DOHH2 (cell line): ENCODE measurements around the gene DNAH10.

Experiments
- EZH2phosphoT487 ChIP-seq: fragments of 200-600 bp; sonication (generic); IDR thresholded peaks from 2 replicates; pipeline ENCODE4 v1.6.1; 2017; ENCODE audit warnings: borderline replicate concordance, mild to moderate bottlenecking, antibody characterized with exemption, low read length, moderate library complexity, mixed read lengths
- TF ChIP-seq, protein P1 (sequence below): fragments of 200-600 bp; sonication (generic); IDR thresholded peaks from one replicate; pipeline ENCODE4 v1.5.1; 2014; ENCODE audit warnings: antibody characterized with exemption, mild to moderate bottlenecking, low read depth, low read length; ENCODE audit not compliant: poor library complexity, severe bottlenecking

DNA sequence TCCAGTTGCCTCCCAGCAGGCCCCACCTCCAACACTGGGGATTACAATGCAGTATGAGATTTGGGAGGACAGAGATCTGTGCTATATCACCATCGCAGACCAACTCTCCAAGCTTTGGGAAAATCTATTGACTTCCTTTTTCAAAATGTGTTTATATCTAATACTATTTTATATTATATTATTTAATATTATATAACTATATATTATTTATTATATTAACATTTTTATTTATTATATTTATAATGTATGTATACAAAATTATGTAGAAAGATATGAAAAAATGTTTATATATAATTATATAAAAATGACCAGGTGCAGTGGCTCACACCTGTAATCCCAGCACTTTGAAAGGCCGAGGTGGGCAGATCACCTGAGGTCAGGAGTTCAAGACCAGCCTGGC is 36.4 kb downstream of the DNAH10 start:
- TF ChIP-seq, protein P1, sequence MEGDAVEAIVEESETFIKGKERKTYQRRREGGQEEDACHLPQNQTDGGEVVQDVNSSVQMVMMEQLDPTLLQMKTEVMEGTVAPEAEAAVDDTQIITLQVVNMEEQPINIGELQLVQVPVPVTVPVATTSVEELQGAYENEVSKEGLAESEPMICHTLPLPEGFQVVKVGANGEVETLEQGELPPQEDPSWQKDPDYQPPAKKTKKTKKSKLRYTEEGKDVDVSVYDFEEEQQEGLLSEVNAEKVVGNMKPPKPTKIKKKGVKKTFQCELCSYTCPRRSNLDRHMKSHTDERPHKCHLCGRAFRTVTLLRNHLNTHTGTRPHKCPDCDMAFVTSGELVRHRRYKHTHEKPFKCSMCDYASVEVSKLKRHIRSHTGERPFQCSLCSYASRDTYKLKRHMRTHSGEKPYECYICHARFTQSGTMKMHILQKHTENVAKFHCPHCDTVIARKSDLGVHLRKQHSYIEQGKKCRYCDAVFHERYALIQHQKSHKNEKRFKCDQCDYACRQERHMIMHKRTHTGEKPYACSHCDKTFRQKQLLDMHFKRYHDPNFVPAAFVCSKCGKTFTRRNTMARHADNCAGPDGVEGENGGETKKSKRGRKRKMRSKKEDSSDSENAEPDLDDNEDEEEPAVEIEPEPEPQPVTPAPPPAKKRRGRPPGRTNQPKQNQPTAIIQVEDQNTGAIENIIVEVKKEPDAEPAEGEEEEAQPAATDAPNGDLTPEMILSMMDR: no peak
- TF ChIP-seq EZH2phosphoT487: no peak
